HepG2 (cell line): Measurements from ENCODE around the gene ARL8B. TPM values are rescaled to one million over a fixed set of nuclear protein-coding genes. Genes with fewer than 3 reads are reported as not detected.

Source experiments
- ARHGAP35 ChIP-seq: sonication (generic); formaldehyde crosslinking; IDR thresholded peaks from 2 replicates; pipeline ENCODE4 v1.9.0; 2022; ENCODE audit warnings: mild to moderate bottlenecking, inconsistent platforms, moderate library complexity, missing genetic modification reagents, borderline replicate concordance
- CCAR2 ChIP-seq: fragments of 200-400 bp; formaldehyde crosslinking; optimal IDR thresholded peaks from 2 replicates; pipeline ENCODE3; 2018; ENCODE audit warnings: low read depth, mild to moderate bottlenecking, low read length, moderate library complexity
- GABPA ChIP-seq, 2 experiments: IDR thresholded peaks; 2 replicates each; pipeline ENCODE4 v1.6.1; 2011 to 2016; ENCODE audit warnings: low read depth in 2 of 2, low read length in 1 of 2, missing biosample characterization in 1 of 2, missing genetic modification characterization in 1 of 2
- HOXA3 ChIP-seq: sonication (generic); formaldehyde crosslinking; IDR thresholded peaks from 2 replicates; pipeline ENCODE4 v1.5.0; 2020; ENCODE audit warnings: missing genetic modification reagents
- JUNB ChIP-seq: sonication (generic); formaldehyde crosslinking; IDR thresholded peaks from 2 replicates; pipeline ENCODE4 v1.8.0; 2022; ENCODE audit warnings: missing genetic modification reagents, mild to moderate bottlenecking, borderline replicate concordance
- LBX2 ChIP-seq: sonication (generic); formaldehyde crosslinking; IDR thresholded peaks from 2 replicates; pipeline ENCODE4 v1.5.0; 2020; ENCODE audit warnings: missing genetic modification reagents, mild to moderate bottlenecking, borderline replicate concordance
- MYC ChIP-seq: sonication (generic); formaldehyde crosslinking; IDR thresholded peaks from 2 replicates; pipeline ENCODE4 v1.9.0; 2021; ENCODE audit warnings: missing genetic modification reagents, borderline replicate concordance
- NFIC ChIP-seq: IDR thresholded peaks from 2 replicates; pipeline ENCODE4 v1.6.1; 2012; ENCODE audit warnings: mild to moderate bottlenecking, low read length, inconsistent platforms
- NKX3-1 ChIP-seq: sonication (generic); formaldehyde crosslinking; IDR thresholded peaks from 2 replicates; pipeline ENCODE4 v1.5.0; 2020; ENCODE audit warnings: missing genetic modification reagents
- NR2C2 ChIP-seq: sonication (generic); formaldehyde crosslinking; IDR thresholded peaks from 2 replicates; pipeline ENCODE4 v1.4.0; 2020; ENCODE audit warnings: missing genetic modification reagents, mild to moderate bottlenecking, moderate library complexity, borderline replicate concordance
- RBAK ChIP-seq: sonication (generic); formaldehyde crosslinking; IDR thresholded peaks from 2 replicates; pipeline ENCODE4 v1.5.1; 2020; ENCODE audit warnings: mild to moderate bottlenecking, missing genetic modification reagents
- ZFY ChIP-seq: sonication (generic); formaldehyde crosslinking; IDR thresholded peaks from 2 replicates; pipeline ENCODE4 v1.4.0; 2020; ENCODE audit warnings: missing genetic modification reagents
- ZMAT5 ChIP-seq: sonication (generic); formaldehyde crosslinking; IDR thresholded peaks from 2 replicates; pipeline ENCODE4 v1.5.0; 2020; ENCODE audit warnings: mild to moderate bottlenecking, low read depth, missing genetic modification reagents, borderline replicate concordance
- ZNF296 ChIP-seq: sonication (generic); formaldehyde crosslinking; conservative IDR thresholded peaks from 2 replicates; pipeline ENCODE4 v1.5.0; 2020; ENCODE audit warnings: mild to moderate bottlenecking, missing genetic modification reagents
- ZNF30 ChIP-seq: sonication (generic); formaldehyde crosslinking; IDR thresholded peaks from 2 replicates; pipeline ENCODE4 v1.5.0; 2020; ENCODE audit warnings: mild to moderate bottlenecking, missing genetic modification reagents
- ZNF329 ChIP-seq: sonication (generic); formaldehyde crosslinking; IDR thresholded peaks from 2 replicates; pipeline ENCODE4 v1.9.0; 2021; ENCODE audit warnings: low read depth, mild to moderate bottlenecking, missing genetic modification reagents
- ZNF407 ChIP-seq: sonication (generic); formaldehyde crosslinking; IDR thresholded peaks from one replicate; pipeline ENCODE4 v1.5.1; 2020; ENCODE audit warnings: mild to moderate bottlenecking, missing genetic modification reagents; ENCODE audit errors: not compliant biosample characterization
- ZNF460 ChIP-seq: sonication (generic); formaldehyde crosslinking; IDR thresholded peaks from 2 replicates; pipeline ENCODE4 v1.5.1; 2020; ENCODE audit warnings: missing genetic modification reagents, mild to moderate bottlenecking, borderline replicate concordance
- ZNF562 ChIP-seq: sonication (generic); formaldehyde crosslinking; IDR thresholded peaks from 2 replicates; pipeline ENCODE4 v1.8.0; 2022; ENCODE audit warnings: missing genetic modification reagents, borderline replicate concordance
- ZNF746 ChIP-seq: sonication (generic); formaldehyde crosslinking; IDR thresholded peaks from 2 replicates; pipeline ENCODE4 v1.8.0; 2022; ENCODE audit warnings: mild to moderate bottlenecking, missing genetic modification reagents
- ZNF777 ChIP-seq: sonication (generic); formaldehyde crosslinking; IDR thresholded peaks from 2 replicates; pipeline ENCODE4 v1.4.0; 2020; ENCODE audit warnings: missing genetic modification reagents
- ZNF790 ChIP-seq: sonication (generic); formaldehyde crosslinking; IDR thresholded peaks from 2 replicates; pipeline ENCODE4 v1.8.0; 2022; ENCODE audit warnings: missing genetic modification reagents, mild to moderate bottlenecking, borderline replicate concordance
- polyA plus RNA-seq, 8 experiments: library from polyadenylated mRNA; depleted of rRNA in 3 of 8; stranded (reverse) in 7 of 8; unstranded in 1 of 8; fragments of >200 nt; fragmentation: Illumina TruSeq in 4 of 8; extraction: Trizol in 4 of 8; gene quantifications; 2 replicates each; pipeline versions ENCODE4 v1.2.1 to v1.2.3, GENCODE V29; 2011 to 2016; ENCODE audit warnings: low read depth in 4 of 8, missing spikeins in 1 of 8, mixed read lengths in 1 of 8; ENCODE audit not compliant: insufficient read depth in 1 of 8
- total RNA-seq, 5 experiments: library from RNA; depleted of rRNA; stranded (reverse); fragments of >200 nt; fragmentation: Illumina TruSeq; extraction: Trizol; gene quantifications; 2 replicates each; pipeline ENCODE4 v1.2.3, GENCODE V29; 2016; ENCODE audit warnings: low read depth in 1 of 5

Gene ARL8B
- total and polyA plus RNA-seq, 2 of the 13 experiments (the other 11 are each of a cell fraction or from before 2014, with no cell fraction given), result 23.5 to 30.4 TPM

- TF ChIP-seq ZNF407 (CRISPR knock-in tag), result no peak
- peak; percentile 39; the same call in 1 of the 2 replicates for TF ChIP-seq MYC (CRISPR knock-in tag)
- TF ChIP-seq JUNB (CRISPR knock-in tag), result no peak
- peak; percentile 94 for TF ChIP-seq ZNF777 (CRISPR knock-in tag)
- no peak for TF ChIP-seq ZNF329 (CRISPR knock-in tag)
- TF ChIP-seq ZNF460 (CRISPR knock-in tag), result no peak
- TF ChIP-seq ZNF562, result no peak
- no peak for TF ChIP-seq NKX3-1 (CRISPR knock-in tag)
- no peak for TF ChIP-seq NFIC
- no peak for TF ChIP-seq CCAR2
- TF ChIP-seq ZNF296 (CRISPR knock-in tag), result no peak
- TF ChIP-seq ZNF746 (CRISPR knock-in tag), result no peak
- 0 out of 2 replicates have a peak, but pooled peaks have one; percentile 12 for TF ChIP-seq ZNF790 (CRISPR knock-in tag)
- TF ChIP-seq NR2C2 (CRISPR knock-in tag), result no peak
- no peak for TF ChIP-seq ARHGAP35 (CRISPR knock-in tag)
- peak; percentile 46; the same call in 1 of the 2 replicates for TF ChIP-seq GABPA (IDR thresholded peaks at IDR 0.05; ENCODE audit: low read depth, low read length)
- no peak for TF ChIP-seq GABPA (CRISPR knock-in tag; IDR thresholded peaks at IDR 0.05; ENCODE audit: low read depth)
- 0 out of 2 replicates have a peak, but pooled peaks have one; percentile 7 for TF ChIP-seq HOXA3 (CRISPR knock-in tag)
- peak; percentile 75 for TF ChIP-seq ZFY (CRISPR knock-in tag)
- no peak for TF ChIP-seq ZMAT5 (CRISPR knock-in tag)
- no peak for TF ChIP-seq LBX2 (CRISPR knock-in tag)
- no peak for TF ChIP-seq RBAK (CRISPR knock-in tag)
- TF ChIP-seq ZNF30 (CRISPR knock-in tag), result no peak
Observed at GRCh38 chr3:5187920-5188418, 65.9 kb downstream of the ARL8B start (continued).
